DOHH2 (cell line): ENCODE measurements around the gene DSCAML1.

Source experiments
- EZH2phosphoT487 ChIP-seq: fragments of 200-600 bp; sonication (generic); IDR thresholded peaks from 2 replicates; pipeline ENCODE4 v1.6.1; 2017; ENCODE audit warnings: borderline replicate concordance, mild to moderate bottlenecking, antibody characterized with exemption, low read length, moderate library complexity, mixed read lengths
- TF ChIP-seq, protein P1 (sequence below): fragments of 200-600 bp; sonication (generic); IDR thresholded peaks from one replicate; pipeline ENCODE4 v1.5.1; 2014; ENCODE audit warnings: antibody characterized with exemption, mild to moderate bottlenecking, low read depth, low read length; ENCODE audit not compliant: poor library complexity, severe bottlenecking

DNA sequence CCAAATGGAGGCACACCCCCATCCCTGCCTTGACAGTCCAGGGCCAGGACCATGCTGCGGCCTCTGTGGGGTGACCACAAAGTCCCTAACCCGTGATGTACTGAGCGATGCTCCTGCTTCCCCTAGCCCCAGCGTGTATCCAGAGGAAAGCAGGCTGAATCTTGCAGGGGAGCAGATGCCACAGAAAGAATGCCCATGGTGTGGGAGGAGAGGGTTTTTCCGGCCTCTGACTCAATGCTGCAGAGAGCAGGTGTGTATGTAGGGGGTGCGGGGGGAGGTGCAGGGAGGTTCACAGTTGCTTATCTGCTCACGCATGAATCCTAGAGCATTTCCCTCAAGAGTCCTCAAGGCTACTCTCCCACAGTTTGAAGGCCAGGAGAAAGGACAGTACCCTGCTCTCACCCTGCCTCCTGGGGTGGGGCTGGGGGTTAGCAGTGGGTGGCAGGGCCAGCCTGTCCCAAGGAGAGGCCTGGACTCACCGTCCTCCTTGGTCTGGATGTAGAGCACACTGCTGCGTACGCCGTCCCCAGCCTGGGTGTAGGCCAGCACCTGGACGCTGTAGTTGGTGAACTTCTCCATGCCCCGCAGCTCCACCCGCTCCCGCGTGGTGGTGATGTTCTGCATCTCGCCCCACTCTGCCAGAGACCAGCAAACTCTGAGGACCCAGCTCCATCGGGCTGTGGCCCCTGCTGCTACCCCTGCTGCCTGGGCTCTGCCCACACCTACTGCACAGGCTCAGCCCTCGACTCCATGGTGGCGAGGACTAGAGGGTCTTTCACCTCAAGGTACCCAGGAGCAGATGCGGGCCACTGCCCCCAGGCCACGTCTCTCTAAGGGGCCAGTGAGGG is 338.5 kb downstream of the DSCAML1 start:
- TF ChIP-seq, protein P1, sequence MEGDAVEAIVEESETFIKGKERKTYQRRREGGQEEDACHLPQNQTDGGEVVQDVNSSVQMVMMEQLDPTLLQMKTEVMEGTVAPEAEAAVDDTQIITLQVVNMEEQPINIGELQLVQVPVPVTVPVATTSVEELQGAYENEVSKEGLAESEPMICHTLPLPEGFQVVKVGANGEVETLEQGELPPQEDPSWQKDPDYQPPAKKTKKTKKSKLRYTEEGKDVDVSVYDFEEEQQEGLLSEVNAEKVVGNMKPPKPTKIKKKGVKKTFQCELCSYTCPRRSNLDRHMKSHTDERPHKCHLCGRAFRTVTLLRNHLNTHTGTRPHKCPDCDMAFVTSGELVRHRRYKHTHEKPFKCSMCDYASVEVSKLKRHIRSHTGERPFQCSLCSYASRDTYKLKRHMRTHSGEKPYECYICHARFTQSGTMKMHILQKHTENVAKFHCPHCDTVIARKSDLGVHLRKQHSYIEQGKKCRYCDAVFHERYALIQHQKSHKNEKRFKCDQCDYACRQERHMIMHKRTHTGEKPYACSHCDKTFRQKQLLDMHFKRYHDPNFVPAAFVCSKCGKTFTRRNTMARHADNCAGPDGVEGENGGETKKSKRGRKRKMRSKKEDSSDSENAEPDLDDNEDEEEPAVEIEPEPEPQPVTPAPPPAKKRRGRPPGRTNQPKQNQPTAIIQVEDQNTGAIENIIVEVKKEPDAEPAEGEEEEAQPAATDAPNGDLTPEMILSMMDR: no peak
- TF ChIP-seq EZH2phosphoT487: no peak
